Activated CD4-positive, CD25-positive, alpha-beta regulatory T cell treated with anti-CD3 and anti-CD28 coated beads, Interleukin-2, amount 50 U/mL, for 24 hours (primary cell): ENCODE measurements around the gene ITGB8.
"Not testable (repeated sequence)": the region's sequence is repeated elsewhere in the genome, so short reads cannot be mapped to it uniquely, and the experiment has no call there.

ENCODE experiments used
- ATAC-seq, 2 donors: fragments of 150-1000 bp; cut with Tn5 transposase; one replicate each; pipeline ENCODE4 v1.10.0; 2021; ENCODE audit warnings: mild to moderate bottlenecking in 1 of 2, moderate library complexity in 1 of 2

The ITGB8 gene

DNA sequence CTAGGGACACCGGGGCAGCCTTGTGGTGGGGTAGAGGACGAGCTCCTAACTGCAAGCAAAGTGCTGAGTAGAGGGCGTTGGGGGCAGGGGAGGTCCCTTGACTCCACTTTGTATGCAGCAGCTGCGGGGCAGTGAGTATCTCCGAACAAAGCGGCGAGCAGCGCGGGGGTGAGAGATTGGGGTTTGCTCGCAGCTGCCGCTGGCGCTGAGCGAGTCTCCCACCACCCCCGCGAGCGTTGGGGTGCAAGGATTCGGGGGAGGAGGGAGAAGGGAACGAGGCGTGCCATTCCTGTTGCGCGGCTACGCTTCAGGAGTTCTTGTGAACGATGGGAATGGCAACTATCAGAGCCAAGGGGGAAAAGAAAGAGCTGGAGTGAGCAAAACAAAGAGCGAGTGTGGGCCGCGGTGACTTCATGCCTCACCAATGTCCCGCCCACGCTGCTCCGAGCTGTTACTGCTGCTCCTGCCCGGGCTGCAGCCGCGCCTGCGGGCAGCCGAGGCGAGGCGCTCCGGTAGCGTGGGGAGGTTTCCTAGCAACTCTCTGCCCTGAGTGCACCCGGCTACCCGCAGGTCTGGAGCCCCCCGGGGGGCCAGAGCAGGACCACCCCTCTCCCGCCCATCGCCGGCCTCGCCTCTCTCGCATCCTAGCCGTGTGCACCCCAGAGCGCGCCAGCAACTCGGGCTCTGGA is at the start of gene ITGB8:
TSS of gene ITGB8 (plus strand) at position 662 of the 689 bp plus-strand sequence. CDS start 907 bp downstream, outside the sequence.
- peak; percentile 68 to 70 for ATAC-seq

DNA sequence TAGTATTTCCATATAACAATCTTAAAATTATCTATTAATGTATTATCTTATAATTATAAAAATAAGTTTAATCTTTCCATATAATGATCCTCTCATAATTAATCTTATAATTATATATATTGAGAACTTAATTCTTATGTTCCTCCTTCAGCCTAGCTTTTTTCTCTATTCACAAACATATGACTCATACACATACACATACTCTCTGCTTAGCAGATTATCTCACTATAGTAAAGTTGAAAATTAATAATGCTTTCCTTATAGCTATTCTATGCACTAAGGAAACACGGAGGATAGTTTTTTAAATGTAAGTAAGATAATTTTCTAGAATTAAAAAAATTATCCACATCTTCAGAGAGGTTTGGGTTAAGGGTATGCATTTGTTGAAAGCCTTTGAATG is 47.7 kb upstream of the ITGB8 start:
- ATAC-seq, result no peak

GRCh38 chr7:20283385-20283784 is 47.3 kb upstream of the ITGB8 start:
- no peak for ATAC-seq

DNA sequence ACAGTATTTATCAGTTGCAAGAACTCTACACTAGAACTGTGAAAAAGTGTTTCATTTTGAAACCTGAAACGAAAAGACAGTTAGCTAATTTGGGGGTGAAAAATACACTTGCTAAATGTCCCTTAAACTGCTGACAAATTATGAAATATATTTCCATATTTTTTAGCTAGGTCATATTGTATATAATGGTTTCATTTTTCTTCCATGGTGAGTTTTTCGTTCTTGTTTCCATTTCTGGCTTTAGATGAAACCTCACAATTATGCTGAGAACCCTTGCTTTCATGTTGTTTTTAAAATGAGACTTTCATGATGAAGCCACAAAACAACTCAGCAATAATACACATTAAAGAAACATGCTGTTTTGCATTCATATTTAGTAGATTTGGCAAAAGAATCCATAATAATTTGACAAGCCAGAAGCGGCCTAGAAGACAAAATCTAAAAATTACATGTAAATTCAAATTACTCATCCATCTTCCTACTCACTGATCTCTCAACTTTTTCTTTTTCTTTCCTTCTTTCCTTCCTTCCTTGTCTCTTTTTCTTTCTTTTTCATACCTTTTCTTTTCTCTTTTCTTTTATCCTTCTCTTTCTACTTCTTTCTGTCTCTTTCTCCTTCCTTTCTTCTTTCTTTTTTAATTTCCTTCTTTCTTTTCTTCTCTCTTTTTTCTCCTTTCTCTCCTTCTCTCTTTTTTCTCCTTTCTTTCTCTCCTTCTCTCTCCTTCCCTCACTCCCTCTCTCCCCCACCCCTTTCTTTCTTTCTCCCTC is 46.5 kb upstream of the ITGB8 start:
- no peak for ATAC-seq

GRCh38 chr7:20284771-20285143 is 45.9 kb upstream of the ITGB8 start:
- peak in 1 of 2 donors; percentile 49 for ATAC-seq

- ATAC-seq, result no peak
Measured at GRCh38 chr7:20287317-20287716, 43.4 kb upstream of the ITGB8 start.

DNA sequence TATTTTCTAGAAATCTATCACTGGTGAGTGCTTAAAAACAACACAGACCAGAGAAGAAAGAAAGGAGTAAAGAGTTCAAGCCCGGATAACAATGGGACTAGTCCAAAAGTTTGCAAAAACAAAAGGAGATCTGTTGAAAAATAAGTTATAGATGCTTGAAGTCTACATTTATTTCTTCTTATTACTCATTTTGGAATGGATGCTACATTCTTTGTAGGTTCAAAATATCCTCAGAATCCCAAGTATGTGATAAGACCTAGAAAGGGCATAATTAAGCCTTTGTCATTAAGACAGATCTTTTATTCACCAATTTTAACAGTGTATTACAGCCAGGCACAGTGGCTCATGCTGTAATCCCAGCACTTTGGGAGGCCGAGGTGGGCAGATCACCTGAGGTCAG is 42.7 kb upstream of the ITGB8 start:
- ATAC-seq, result no peak

DNA sequence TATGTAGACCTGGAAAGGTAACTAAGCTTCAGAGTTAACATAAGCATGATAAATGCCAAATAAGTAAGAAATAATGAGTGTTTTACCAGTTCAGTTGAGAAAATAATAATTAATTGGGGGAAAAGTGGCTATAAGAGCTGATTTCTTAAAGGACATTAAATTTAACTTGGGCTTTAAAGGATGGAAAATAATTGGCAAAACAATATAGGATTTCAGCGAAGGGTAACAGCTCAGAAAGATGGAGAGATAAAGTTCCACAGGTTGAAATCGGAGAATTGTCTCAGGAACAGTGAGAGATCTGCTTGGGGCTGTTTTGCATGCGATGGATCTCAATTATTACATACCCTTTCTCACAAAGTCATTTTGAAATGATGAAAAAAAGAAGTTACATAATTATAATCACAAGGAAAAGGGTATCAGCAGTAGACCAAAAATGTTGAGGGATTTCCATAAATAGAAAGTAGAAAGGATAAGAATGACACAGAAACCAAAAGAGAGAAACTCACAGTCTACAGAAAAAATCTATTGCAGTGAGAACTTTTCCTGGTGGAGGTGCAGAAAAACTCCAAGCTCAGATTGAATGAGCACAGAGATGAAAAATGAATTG is 40.1 kb upstream of the ITGB8 start:
- no peak for ATAC-seq

- no peak for ATAC-seq
Measured at GRCh38 chr7:20293336-20293735, 37.4 kb upstream of the ITGB8 start.

DNA sequence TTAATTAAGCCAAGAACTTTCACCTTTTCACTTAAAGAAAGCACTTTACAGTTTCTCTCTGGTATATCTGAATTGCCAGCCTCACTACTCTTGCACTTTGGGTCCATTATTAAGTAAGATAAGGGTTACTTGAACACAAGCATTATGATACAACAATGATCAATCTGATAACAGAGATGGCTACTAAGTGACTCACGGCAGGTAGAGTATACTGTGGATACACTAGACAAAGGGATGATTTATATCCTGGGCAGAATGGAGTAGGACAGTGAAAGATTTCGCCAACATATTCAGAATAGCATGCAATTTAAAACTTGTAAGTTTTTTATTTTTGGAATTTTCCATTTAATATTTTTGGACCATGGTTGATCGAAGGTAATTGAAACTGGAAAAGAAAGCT is 34.3 kb upstream of the ITGB8 start:
- no peak for ATAC-seq

DNA sequence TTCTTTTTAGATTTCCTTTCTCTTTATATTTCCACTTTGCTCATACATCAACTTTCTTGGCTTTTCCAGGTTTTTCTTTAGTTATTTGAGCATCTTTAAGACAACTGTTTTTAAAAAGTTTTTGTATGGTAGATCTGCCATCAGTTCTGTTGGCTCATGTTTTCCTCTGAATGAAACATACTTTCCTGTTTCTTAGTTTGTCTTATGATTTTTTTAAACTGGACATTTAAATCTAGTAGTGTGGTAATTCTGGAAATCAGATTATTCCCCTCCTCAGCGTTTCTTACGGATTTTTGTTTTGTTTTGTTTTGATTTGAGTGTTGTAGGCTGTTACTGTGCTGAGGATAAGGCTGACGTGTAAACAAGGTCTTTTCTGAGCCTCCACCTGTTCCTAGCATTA is 33.8 kb upstream of the ITGB8 start:
- ATAC-seq, result no peak

- ATAC-seq, result no peak
Measured at GRCh38 chr7:20298486-20298901, 32.2 kb upstream of the ITGB8 start.

- ATAC-seq, result no peak
Measured at GRCh38 chr7:20299145-20299544, 31.6 kb upstream of the ITGB8 start.

DNA sequence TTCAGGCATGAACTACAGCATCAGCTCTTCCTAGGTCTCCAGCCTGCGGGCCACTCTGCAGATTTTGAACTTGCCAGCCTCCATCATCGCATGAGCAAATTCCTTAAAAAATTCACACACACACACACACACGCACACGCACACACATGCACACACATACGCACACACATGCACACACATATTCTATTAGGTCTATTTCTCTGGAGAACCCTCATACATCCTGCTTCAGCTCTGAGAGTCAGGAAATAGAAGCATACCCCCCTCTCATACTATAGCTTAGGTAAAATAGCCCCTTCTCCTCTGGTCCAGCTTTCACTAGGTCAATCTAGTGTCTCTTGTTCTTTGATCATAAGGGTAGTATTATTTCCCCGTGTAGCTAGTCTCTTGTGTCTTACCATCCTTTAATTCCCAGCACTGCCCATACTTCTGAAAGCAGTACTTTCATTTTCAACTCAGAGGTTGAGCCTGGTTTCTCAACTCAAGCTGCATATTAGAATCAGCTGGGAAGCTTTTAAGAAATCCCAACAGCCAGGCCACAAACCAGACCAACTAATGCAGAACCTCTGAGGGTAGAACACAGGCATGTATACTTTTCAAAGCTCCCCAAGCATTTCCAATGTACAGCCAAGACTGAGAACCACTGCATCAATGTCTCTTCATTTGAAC is 30.9 kb upstream of the ITGB8 start:
- ATAC-seq, result no peak

- peak; percentile 27 to 48 for ATAC-seq
Measured at GRCh38 chr7:20301311-20301939, 29.3 kb upstream of the ITGB8 start.

DNA sequence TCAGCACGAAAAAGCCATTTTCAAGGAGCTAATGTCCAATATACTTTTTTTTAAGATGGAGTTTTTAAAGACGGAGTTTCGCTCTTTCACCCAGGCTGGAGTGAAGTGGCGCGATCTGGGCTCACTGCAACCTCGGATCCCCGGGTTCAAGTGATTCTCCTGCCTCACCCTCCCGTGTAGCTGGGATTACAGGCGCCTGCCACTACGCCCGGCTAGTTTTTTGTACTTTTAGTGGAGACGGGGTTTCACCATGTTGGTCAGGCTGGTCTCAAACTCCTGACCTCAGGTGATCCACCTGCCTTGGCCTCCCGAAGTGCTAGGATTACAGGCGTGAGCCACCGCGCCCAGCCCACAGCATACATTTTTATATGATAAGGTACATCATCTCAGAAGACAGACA is 28.4 kb upstream of the ITGB8 start:
- ATAC-seq, result not testable (repeated sequence)

DNA sequence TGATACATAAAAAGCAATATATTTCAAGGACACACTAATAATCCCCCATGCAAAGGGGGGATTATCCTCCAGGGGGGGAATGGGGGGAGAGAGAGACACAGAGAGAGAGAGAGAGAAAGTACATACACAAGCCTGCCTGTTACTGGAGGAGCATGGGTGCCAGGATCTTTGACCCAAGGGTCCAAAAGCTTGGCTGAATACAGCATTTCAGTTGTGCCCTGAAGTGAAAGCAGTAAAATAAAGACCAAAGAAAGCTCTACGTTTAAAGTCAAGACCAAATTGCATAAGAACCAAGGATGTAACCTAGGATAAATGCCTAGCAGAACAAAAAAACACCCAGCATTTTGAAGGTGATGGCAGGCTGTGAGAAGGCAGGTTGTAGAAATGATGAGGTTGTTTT is 27.8 kb upstream of the ITGB8 start:
- ATAC-seq, result no peak

DNA sequence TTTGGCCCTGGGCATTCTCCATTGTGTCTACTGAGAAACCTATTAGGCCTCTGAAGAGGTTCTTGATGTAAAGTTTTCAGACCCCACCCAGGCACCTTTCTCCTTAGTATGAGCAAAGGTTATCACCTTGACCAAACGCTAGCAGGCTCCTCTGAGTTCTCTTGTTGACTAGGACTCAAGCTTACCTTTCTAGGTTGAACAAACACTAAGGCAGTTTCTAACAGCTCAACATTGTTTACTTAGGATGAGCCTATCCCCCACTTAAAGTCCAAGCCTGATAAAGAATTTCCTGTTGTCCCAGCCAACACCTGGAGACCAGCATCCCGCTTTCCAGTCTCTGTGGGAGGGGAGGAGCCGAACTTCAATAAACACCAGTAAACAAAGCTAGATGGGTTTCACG is 26.3 kb upstream of the ITGB8 start:
- no peak for ATAC-seq

- no peak for ATAC-seq
Measured at GRCh38 chr7:20305726-20306125, 25.0 kb upstream of the ITGB8 start.

- ATAC-seq, result no peak
Measured at GRCh38 chr7:20306180-20306946, 24.3 kb upstream of the ITGB8 start.

DNA sequence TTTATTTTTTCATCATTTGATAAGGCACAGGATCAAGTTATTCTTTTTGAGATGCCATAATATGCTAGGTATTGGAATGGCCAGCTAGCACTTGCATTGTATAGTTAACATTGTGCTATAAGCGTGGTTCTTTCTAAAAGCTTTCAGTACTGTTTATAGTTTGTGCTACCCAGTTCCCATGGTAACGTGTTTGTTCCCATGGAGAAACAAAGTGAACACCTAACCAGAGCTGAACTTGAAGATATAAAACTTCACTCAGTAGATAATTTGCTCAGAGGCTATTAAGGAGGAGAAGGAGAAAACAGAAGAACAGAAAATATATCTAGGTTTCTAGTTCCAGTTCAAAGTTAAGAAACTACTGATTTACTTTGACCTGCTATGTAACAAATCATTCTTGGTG is 23.6 kb upstream of the ITGB8 start:
- ATAC-seq, result peak in 1 of 2 donors; percentile 17

DNA sequence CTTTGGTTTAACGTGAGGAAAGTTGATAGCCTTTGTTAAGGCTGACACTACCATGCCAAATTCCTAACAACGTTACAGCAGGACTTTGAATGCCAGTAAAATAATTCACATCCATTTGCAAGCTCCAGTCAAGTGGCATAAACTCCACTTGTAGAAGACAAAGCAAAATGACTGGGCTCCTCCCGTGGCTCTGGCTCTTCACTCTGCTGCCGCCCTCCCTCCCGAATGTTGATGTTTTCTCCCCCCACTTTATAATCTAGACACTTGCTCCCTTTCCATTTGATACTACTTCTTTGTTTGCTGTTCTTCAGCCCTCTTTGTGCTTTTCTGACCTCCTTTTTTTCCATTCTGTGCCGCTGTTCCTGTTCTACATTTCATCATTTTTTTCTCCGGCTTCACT is 22.8 kb upstream of the ITGB8 start:
- ATAC-seq, result no peak
